HTR-8/SVneo (cell line): ENCODE data around the gene LHX3.
A peak's percentile ranks its signal among the peaks of the same experiment; 100 is the strongest.

Experiments used
- DNase-seq: peaks from one replicate; pipeline ENCODE4 v3.0.0; 2011; ENCODE audit warnings: low spot score, mixed read lengths; ENCODE audit not compliant: insufficient read length
- FAIRE-seq: peaks from 2 replicates; lab custom pipeline; 2011; peaks lifted over from hg19 to GRCh38; lab: Jason Lieb, UNC

The LHX3 gene

DNA sequence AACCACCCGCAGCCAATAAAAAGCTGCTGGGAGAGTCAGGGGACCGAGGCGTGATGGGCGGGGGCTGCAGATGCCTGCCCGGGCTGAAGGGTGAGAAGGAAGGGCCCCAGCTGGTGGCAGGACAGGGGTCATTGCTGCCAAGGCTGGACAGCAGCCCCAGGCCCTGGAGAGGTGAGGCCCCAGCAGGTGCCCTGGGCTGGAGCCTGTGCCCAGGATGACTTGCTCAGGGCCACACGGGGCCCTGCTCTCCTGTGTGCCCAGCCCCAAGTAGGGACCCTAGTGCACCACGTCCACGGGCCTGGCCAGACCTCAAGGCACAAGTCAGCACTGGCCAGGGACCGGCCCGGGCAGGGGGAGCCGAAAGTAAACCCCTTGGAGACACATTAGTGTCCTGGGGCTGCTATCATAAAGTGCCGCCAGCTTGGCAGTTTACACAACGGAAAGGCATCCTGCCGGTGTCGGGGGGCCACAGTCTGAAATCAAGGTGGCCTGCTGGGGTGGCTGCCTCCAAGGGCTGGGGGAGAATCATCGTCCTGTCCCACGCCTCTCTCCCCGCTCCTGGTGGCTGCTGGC, 22.0 kb downstream of the LHX3 start:
- DNase-seq: no peak
- FAIRE-seq: no peak

DNA sequence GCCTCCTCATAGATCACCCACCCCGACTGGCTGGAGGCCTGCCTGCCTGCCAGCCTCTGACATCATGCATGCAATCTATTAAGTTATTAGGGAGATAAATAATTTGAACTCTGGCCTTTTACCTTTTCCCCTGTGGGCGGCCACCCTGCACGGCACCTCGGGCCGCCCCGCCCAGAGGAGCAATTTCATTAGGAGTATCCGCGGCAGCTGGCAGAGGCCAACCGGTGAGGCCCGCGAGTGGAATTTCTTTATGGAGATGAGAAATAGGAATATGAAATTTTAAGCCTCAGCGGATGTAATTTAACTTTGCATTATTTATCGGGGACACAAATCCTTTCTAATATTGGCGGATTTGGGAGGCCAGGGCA, 22.5 kb downstream of the LHX3 start:
- FAIRE-seq (no peak), DNase-seq (no peak)

DNA sequence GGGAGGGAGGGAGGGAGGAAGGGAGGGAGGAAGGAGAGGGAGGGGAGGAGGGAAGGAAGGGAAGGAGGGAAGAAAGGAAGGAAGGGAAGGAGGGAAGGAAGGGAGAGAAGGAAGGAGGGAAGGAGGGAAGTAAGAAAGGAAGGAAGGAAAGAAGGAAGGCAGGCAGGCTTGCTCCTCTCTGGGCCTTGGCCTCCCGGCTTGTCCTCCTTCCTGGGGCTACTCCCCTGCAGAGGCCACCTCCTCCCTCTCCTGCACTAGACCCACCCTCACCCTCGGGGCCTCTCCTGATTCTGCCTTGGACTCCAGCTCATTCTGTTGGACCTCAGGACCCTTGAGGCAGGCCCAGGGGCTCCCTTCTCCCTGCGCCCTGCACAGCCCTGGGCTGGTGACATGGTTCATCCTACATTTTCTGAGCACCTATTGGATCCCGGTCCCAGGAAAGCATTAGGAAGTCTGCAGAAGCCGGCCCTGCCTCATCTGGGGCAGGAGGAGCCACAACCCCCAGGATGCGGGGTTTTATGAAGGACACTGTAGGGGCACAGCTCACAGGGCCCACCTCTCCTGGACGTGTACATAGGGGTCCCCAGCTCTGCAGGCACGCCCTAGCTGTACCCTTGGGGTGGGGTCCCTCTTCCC, 23.0 kb downstream of the LHX3 start:
- FAIRE-seq (no peak), DNase-seq (no peak)

DNA sequence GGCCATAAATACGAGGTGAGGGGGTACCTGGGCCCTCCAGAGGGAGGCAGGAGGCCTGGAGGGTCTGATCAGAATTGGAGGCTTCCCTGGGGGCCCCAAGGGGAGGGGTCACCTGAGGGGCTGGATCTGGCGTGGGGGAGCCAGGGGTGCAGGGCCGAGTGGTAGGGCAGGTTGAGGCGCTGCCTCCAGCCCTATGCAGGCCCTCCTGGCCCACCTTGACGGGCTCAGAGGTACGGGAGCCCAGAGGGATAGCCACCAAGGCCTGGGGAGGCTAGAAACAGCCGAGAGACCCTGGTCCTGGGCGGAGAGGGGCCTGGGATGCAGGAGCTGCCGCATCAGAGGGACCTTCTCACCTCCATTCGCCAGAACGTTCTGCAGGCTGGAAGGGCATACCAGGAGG, 24.3 kb downstream of the LHX3 start:
- FAIRE-seq: no peak

DNA sequence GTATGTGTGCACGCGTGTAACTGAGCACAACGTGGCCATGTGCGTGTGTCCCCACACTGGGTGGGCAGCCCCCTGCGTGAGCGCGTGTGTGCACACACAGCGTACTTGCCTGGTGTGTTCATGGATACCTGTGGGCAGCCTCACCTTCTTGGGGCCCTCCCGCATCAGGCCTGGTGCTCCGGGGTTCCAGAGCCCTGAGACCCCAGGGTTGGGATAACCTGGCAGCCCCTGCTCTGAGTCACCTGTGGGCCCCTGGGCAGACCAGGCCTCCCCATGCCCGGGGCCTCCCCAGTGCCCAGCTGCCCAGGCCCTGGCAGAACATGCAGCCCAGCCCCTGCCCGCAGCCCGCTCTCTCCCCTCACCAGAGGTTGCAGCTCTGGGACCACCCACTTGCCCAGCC, 25.2 kb downstream of the LHX3 start:
- FAIRE-seq (no peak), DNase-seq (no peak)

More for the DNA sequence above, 24.3 kb downstream of the LHX3 start:
- DNase-seq: no peak

DNA sequence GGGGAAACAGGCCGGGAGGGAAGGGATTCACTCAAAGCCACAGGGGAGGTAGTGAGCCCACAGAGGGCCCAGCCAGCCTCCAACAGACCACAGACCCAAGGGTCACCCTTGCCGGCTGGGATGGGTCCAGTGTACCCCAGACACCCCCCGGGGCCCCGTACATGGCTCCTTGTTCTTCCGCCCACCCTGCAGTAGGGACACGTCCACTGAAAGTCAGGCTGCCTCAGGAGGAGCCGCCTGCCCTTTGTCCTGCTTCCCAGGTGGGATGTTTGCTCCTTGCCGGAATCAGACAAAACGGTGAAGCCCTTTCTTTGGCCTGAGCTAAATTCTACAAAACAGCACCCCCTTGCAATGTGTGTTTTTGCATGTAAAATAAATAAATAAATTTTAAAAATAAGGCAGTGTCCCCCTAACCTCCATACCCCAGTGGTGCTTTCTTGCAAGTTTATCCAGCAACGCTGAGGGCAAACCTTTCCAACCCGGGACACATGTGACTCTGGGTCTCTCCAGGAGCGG, 25.8 kb downstream of the LHX3 start:
- FAIRE-seq: no peak
- no peak for DNase-seq

DNA sequence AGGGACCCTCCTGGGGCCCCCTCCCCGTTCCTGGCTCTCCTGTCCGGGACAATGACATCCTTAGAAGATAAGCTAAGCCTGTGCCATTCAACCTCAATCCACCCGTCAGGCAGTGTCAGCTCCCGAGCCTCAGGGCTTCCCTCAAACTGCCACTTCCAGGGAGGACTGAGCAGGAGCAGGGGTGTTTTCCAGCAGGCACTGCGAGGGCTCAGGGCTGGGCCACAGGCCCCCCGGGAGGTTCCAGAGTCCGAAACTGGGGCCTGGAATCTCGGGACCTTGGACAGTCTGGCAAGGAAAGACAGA, 26.2 kb downstream of the LHX3 start:
- FAIRE-seq (no peak), DNase-seq (no peak)

DNA sequence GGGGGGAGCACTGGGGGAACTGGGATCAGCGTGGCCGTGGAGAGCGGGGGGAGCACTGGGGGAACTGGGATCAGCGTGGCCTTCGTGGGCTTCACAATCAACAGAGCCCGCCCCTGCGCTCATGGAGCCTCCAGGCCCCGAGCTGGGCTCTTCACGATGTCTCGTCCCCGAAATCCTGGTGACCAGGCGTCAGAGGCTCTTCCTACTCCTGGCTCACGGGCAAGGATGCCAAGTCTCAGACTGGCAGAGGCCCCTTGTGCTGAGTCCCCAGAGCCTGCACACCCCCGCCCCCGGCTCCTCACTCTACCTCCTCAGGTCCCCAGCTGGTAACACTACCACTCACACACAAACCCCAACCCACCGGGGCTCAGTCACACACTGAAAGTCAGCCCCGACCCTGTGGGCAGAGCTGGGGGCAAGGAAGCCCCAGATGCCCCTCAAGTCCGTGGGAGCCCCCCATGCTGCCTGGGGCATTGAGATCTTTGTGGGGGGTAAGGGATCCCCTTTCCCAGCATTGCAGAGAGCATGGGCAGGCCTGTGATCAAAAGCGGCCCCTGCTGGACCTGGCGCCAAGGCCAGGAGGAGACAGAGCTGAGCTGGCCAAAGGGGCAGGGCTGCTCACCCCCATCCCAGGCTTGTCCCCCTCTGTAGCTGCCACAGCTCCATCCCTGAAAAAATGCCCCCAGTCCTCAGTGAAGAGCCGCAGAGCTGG, 26.7 kb downstream of the LHX3 start:
- no peak for FAIRE-seq

DNA sequence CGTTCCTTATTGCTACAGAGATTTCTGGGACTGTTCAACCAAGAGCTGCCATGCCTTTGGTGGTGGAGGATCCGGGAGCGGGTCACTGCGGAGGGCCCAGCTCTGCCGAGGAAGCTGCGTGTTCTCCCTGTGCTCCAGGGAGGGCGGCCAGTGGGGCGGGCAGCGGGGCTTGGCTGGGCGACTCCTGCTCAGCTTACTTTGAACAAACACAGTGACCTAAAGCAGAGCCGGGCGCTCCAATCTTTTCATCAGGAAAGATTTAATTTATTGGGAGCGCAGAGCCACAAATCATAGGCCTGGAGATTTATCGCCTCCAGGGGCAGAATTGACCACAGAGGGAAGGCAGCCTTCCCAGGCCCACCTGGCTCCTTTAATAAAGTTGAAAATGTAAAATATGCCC, 27.7 kb downstream of the LHX3 start:
- FAIRE-seq: no peak

More for the DNA sequence above, 26.7 kb downstream of the LHX3 start:
- DNase-seq: no peak

DNA sequence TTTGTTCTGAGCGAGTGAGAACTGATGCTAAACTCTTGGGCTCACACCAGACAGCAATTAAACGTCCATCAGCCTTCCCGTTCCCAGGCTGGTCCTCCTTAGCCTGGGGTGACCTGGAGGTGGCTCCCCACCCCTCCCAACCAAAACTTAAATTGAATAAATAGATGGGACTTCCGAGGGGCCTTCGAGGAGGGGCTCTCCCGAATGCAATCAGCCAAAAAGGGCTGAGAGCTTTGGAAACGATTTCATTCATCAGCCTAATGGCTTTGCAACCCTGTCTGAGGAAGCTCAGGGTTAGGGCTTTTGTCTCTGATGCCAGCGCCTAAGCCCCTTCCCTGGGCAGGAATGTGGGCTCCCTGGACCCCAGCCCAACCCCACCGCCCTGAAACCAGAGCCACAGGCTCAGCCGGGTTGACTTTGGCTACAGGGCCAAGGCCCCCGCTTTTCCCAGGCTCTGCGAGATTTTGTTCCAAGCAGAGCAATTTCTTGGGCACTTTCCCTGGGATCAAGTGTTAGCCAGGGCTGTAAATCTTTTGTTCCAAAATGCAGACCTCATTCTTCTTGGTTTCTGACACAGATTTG, 29.2 kb downstream of the LHX3 start:
- DNase-seq (no peak), FAIRE-seq (no peak)

More for the DNA sequence above, 27.7 kb downstream of the LHX3 start:
- DNase-seq: no peak

DNA sequence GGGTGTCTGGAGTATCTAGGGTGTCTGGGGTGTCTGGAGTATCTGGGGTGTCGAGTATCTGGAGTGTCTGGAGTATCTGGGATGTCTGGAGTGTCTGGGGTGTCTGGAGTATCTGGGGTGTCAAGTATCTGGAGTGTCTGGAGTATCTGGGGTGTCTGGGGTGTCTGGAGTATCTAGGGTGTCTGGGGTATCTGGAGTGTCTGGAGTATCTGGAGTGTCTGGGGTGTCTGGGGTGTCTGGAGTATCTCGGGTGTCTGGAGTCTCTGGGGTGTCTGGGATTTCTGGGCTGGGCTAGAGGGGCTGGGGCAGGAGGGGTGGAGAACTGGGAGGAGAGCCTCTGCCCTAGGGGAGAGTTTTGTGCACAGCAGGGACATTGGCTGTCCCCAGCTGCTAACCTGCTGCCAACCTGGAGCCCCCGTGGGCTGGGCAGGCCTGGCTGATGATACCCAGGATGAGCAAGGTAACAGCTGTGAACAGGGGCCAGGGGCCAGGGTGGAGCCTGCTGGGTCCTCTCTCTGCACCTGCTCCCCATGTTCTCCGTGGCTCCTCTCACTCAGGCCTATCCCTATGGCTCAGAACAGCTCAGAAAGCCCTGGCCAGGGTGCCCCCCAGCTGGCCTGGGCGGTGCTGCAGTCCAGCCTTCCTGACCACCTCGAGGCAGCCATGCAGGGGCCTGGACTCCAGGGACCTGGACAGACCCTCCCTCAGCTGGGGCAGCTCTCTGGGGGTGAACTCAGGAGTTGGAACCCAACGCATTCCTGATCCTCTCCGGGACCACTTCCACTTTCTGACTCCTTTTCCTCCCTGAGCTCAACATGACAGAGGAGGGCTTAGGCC, 29.9 kb downstream of the LHX3 start:
- no peak for FAIRE-seq
- DNase-seq: no peak

DNA sequence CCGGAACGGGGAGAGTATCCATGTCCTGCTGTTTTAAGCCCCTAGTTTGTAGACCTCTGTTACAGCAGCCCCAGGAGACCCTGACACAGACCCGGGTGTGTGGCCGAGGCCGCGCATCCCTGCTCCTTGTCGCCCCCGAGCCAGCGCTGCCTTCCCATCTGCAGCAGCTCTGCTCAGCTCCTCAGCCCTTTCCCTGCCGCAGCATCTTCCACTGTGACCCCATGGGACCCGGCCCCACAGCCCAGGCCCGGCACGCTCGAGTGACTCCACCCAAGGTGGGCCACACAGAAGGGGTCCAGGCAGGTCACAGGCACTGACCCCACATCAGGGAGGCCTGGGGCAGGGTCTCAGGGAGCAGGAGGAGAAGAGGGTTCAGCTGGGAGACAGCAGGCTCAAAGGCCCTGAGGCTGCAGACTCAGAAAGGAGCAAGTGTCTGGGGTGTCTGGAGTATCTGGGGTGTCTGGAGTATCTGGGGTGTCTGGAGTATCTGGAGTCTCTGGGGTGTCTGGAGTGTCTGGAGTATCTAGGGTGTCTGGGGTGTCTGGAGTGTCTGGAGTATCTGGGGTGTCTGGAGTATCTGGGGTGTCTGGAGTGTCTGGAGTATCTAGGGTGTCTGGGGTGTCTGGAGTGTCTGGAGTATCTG, 31.2 kb downstream of the LHX3 start:
- DNase-seq: no peak
- no peak for FAIRE-seq

DNA sequence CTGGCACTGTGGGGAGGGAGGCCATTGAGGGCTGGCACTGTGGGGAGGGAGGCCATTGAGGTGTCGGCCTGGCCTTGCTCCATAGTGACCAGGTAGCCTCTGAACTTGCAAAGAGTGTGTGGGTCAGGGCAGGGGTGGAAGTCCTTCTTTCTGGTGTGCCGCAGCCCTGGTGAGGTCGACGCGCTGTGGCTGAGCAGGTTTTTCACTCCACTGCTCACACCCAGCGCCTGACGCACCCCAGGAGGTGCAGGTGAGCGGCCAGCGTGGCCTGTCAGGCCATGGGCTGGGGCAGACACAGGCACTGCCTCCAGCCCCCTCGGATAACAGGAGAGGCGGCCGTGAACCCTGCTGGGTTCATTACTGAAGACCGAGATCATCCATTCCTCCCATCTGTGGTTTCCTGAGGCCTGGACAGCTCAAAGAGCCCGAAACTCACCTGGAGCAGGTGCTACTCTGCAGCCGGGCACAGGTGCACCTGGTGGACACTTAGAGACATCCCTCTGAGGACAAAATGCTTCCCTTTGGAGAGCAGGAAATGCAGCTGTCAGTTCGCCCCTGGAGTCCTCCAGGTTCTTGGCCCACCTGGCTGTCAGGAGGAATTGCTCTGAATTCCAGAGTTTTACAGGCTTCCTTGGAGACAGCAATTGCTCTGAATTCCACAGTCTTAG, 32.4 kb downstream of the LHX3 start:
- FAIRE-seq: no peak
- DNase-seq: no peak

DNA sequence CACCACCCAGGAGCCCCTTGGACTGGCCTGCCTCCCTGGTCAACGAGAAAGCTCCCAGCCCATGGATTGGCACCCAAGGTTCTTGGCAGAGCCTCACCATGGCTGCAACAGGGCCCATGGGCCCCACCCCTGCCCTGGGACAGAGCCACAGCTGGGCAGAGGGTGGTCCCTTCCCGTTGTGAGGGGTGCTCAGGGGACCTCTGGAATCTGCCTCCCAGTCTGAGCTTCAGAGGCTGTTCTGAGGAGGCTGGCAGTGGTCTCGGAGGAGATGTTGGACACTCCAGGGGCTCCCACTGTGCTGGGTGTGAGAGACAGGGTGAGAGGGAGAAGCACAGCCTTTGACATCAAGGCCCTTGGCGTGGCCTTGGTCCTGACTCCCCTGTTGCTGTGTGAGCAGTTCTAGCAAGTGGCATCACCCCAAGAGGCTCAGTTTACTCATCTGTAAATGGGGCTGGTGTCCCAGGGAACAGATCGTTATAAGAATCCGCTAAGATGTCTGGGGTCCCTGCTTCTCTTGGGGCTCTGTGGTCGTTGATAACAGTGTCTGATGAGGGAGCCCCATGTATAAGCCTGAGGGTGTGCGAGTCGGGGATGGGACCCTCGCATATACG, 33.0 kb downstream of the LHX3 start:
- DNase-seq (peak; percentile 46), FAIRE-seq (no peak)

DNA sequence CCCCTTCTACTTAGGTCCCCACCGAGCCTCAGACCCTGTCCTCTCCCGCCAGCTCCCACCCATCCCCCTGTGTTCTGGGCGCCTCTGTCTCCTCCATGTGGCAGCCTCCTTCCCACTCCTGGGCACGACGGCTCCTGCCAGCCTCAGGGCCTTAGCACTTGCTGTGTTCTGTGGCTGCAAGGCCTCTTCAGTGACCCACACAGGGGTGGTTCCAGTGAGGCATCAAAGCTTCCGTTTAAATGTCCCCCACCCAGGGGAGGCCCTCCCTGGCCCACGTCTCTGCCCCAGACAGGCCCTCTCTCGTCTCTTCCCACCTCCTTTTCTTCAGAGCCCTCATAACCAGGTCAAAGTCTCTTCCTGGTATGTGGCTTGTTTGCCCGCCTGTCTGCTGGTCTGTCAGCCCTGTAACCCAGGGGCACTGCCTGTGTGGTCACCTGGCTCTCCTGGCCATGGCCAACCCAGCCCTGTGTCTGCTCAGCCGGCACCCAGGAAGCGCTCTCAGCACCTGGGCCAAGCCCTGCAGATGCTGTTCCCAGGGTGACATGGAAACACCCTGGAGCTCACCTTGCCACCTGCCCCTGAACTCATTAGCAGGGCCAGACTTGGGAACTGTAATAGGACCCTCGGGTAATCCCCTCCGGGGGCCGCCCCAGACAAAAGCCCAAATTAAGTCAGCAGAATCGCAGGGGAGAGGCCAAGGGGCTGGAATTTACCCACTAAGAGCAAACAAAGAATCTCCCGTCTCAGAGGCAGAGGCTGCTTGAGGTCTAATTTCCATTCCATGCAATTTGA, 33.7 kb downstream of the LHX3 start:
- FAIRE-seq (no peak), DNase-seq (no peak)

DNA sequence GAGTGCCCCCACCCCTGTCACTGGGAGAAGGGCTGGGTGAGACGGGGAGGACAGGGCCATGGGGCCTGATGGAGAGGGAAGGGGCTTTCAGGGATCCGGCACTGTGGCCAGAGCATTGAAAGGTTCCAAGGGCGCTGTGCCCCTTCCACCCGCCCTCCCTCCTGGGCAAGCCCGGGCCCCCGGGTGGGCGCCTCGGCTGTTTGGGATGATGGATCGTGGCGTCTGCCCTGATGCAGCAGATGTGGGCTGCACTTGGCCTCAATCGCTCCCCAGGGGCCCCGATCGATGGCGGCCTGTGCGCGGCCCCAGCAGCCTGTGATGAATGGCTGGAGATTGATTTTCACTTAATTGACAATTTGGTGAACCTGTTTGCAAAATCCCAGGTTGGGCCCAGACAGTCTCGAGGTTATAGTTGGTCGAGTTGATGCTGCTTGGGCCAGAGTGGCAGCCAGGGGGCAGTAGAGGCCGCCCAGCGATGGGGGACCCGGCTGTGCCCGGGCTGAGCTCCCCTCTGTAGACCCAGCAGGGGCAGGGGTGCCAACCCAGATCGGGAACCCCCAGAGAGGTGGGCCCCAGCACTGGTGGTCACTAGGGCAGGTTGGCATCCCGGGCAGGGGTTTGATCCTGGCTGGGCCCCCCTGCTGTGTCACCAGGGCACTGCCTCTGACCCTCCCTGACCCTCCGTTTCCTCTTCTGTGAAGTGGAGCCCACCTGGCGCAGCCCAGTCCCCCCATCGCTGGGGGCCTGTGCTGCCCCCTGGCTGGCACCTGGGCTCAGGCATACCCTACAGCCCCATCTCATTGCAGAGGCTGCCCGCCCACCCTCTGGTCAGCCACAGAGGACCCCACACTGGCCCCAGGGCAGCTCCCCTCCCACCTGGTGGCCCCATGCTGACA, 34.7 kb downstream of the LHX3 start:
- DNase-seq (peak; percentile 53), FAIRE-seq (no peak)

DNA sequence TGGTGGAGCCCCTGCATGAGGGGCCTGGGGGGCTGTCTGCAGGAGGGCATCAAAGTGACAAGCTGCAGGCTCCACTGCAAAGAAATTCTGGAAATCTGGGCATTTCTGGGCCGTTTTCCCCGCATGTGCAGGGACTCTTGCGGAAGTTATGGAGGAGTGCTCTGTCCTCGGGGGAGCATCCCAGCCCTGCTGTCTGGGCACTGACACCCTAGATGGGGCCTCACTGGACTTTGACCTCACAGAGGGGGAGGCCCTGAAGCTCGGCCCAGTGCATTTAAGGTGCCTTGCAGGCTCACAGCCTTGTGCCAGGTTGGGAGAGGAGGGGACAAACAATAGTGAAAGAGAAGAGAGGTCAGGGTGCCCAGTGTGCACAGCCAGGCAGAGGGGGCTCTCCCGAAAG, 35.4 kb downstream of the LHX3 start:
- FAIRE-seq: no peak
- no peak for DNase-seq
